K562 (cell line): Measurements from ENCODE around the gene PHYHD1. TPM values are rescaled to one million over a fixed set of nuclear protein-coding genes. Genes with fewer than 3 reads are reported as not detected.

ENCODE experiments used
- ATAC-seq: fragments of 200-7000 bp; cut with Tn5 transposase; 3 replicates; pipeline ENCODE4 v1.9.1; 2020; ENCODE audit warnings: moderate library complexity
- BruUV-seq: library from RNA; stranded (reverse); fragments of 400-500 nt; replicated peaks from 2 replicates; lab custom pipeline; 2021; lab: Mats Ljungman, UMichigan
- CTCF ChIA-PET: fragments of 300-600 bp; formaldehyde crosslinking; extraction: SDS; loops from one replicate; lab custom pipeline; 2021; ENCODE audit warnings: low intra/inter-chr PET ratio; lab: Yijun Ruan, JAX
- POLR2A ChIA-PET: fragments of 300-600, 350-650 bp; sonication (Branson Sonifier 250); formaldehyde crosslinking; extraction: SDS; loops from one replicate; lab custom pipeline; 2021; ENCODE audit warnings: antibody characterized with exemption, inconsistent platforms; lab: Yijun Ruan, JAX
- DNase-seq, 4 experiments: peaks; one replicate each; pipeline versions ENCODE4 v3.0.0 to v3.0.0-alpha.2; 2011 to 2018; ENCODE audit warnings: low spot score in 3 of 4, mixed read lengths in 3 of 4; ENCODE audit errors: extremely low read depth in 1 of 4
- FAIRE-seq: peaks from 2 replicates; lab custom pipeline; 2011; peaks lifted over from hg19 to GRCh38; lab: Jason Lieb, UNC
- H2AFZ ChIP-seq: 2 replicates; pipeline ENCODE4 v1.6.0; 2011; ENCODE audit warnings: low read depth, low read length, control low read depth, inconsistent platforms
- H3K27ac ChIP-seq: fragments of 200-600 bp; 3 replicates; pipeline ENCODE4 v1.8.0; 2011; ENCODE audit warnings: low read depth, mild to moderate bottlenecking, control low read depth, inconsistent platforms, low read length, moderate library complexity, mixed read lengths; ENCODE audit errors: extremely low read depth
- H3K27me3 ChIP-seq, 2 experiments: fragments of 300-600 bp in 1 of 2; 2 replicates in 1 of 2; 3 replicates in 1 of 2; pipeline versions ENCODE4 v1.6.0 to v1.8.0; 2011; ENCODE audit warnings: inconsistent platforms in 2 of 2, low read length in 2 of 2, mild to moderate bottlenecking in 1 of 2, mixed read lengths in 1 of 2, moderate library complexity in 1 of 2; ENCODE audit not compliant: control insufficient read depth in 2 of 2, insufficient read depth in 2 of 2
- H3K36me3 ChIP-seq: fragments of 300-600 bp; 3 replicates; pipeline ENCODE4 v1.8.0; 2011; ENCODE audit warnings: mild to moderate bottlenecking, low read length, inconsistent platforms; ENCODE audit not compliant: control insufficient read depth, insufficient read depth
- H3K4me1 ChIP-seq, 2 experiments: fragments of 200-600 bp in 1 of 2; replicated peaks in 1 of 2; 2 replicates in 1 of 2; 3 replicates in 1 of 2; pipeline versions ENCODE4 v1.5.1 to v1.8.0; 2011; ENCODE audit warnings: inconsistent platforms in 2 of 2, low read length in 2 of 2, mild to moderate bottlenecking in 1 of 2, mixed read lengths in 1 of 2, moderate library complexity in 1 of 2; ENCODE audit not compliant: control insufficient read depth in 2 of 2, insufficient read depth in 2 of 2
- H3K4me2 ChIP-seq: 2 replicates; pipeline ENCODE4 v1.6.1; 2011; ENCODE audit warnings: low read length, control low read depth, inconsistent platforms, mixed read lengths; ENCODE audit not compliant: insufficient read depth
- H3K4me3 ChIP-seq: fragments of 200-600 bp; sonication (generic), shearing (Covaris generic); 2 replicates; pipeline ENCODE4 v1.5.1; 2016; ENCODE audit warnings: control low read depth, inconsistent platforms
- H3K79me2 ChIP-seq: fragments of 200-600 bp; 3 replicates; pipeline ENCODE4 v1.8.0; 2011; ENCODE audit warnings: low read length, inconsistent platforms; ENCODE audit not compliant: control insufficient read depth, insufficient read depth
- H3K9ac ChIP-seq, 2 experiments: 2 replicates each; pipeline versions ENCODE4 v1.6.0 to v1.6.1; 2011; ENCODE audit warnings: low read depth in 2 of 2, low read length in 2 of 2, control low read depth in 1 of 2, inconsistent platforms in 1 of 2, mild to moderate bottlenecking in 1 of 2, mixed read lengths in 1 of 2; ENCODE audit not compliant: insufficient read depth in 1 of 2
- H3K9me1 ChIP-seq: one replicate; pipeline ENCODE4 v1.6.0; 2011; ENCODE audit warnings: inconsistent platforms, mild to moderate bottlenecking, low read length, moderate library complexity; ENCODE audit not compliant: control insufficient read depth, insufficient read depth
- H3K9me3 ChIP-seq: replicated peaks from 2 replicates; pipeline ENCODE4 v1.5.1; 2011; ENCODE audit warnings: low read depth, low read length, inconsistent platforms; ENCODE audit not compliant: control insufficient read depth, insufficient read depth
- H4K20me1 ChIP-seq: replicated peaks from 2 replicates; pipeline ENCODE4 v1.6.1; 2011; ENCODE audit warnings: low read length, inconsistent platforms, mixed read lengths; ENCODE audit not compliant: control insufficient read depth, insufficient read depth
- BCLAF1 ChIP-seq, 2 experiments: fragments of 450-650 bp in 1 of 2; IDR thresholded peaks; 2 replicates each; pipeline ENCODE4 v1.6.1; 2011 to 2017; ENCODE audit warnings: low read depth in 2 of 2, antibody characterized with exemption in 1 of 2, borderline replicate concordance in 1 of 2, low read length in 1 of 2, mild to moderate bottlenecking in 1 of 2, mixed read lengths in 1 of 2; ENCODE audit not compliant: control insufficient read depth in 1 of 2
- HMGN3 ChIP-seq: IDR thresholded peaks from 2 replicates; pipeline ENCODE4 v1.6.1; 2011; ENCODE audit warnings: borderline replicate concordance, low read depth, mild to moderate bottlenecking, mixed read lengths, low read length; ENCODE audit not compliant: insufficient read length; ENCODE audit errors: extremely low read depth
- PHF20 ChIP-seq: fragments of 450-650 bp; IDR thresholded peaks from 2 replicates; pipeline ENCODE4 v1.6.1; 2018; ENCODE audit not compliant: partially characterized antibody
- SUPT5H ChIP-seq: fragments of 450-650 bp; IDR thresholded peaks from 2 replicates; pipeline ENCODE4 v1.6.1; 2016
- WGBS: fragments of 100-300 bp; shearing (Covaris generic); methylation state at CpG from one replicate; pipeline ENCODE4 v1.1.6; 2016; ENCODE audit warnings: low coverage, mixed read lengths; ENCODE audit not compliant: insufficient coverage; ENCODE audit errors: missing lambda C conversion rate; 5-methylcytosine and 5-hydroxymethylcytosine counted together
- in situ Hi-C: fragments of 300-500 bp; cut with MboI; formaldehyde crosslinking; loops from 4 replicates; pipeline ENCODE4 v1.15.0; 2018; ENCODE audit warnings: inconsistent platforms, mixed read lengths
- intact Hi-C: fragments of 100-400 bp; cut with micrococcal nuclease; formaldehyde crosslinking; loops from 2 replicates; pipeline ENCODE4 v1.14.2; 2022
- polyA plus RNA-seq, 8 experiments: library from polyadenylated mRNA; depleted of rRNA in 4 of 8; stranded (reverse) in 5 of 8; unstranded in 3 of 8; fragments of >200 nt; fragmentation: Nextera tagmentation in 2 of 8; fragmentation: Illumina TruSeq in 1 of 8; extraction: Ambion mirVana in 2 of 8; extraction: Trizol in 1 of 8; gene quantifications; 2 replicates each; pipeline versions ENCODE4 v1.2.1 to v1.2.3, GENCODE V29; 2011 to 2014; ENCODE audit warnings: inconsistent platforms in 1 of 8, missing spikeins in 1 of 8
- total RNA-seq, 7 experiments: library from RNA; depleted of rRNA in 6 of 7; stranded (reverse); fragments of >200 nt in 6 of 7; fragmentation: Illumina TruSeq in 2 of 7; extraction: Trizol in 2 of 7; gene quantifications; 2 replicates each; pipeline versions ENCODE4 v1.2.1 to v1.2.3, GENCODE V29; 2011 to 2021; ENCODE audit warnings: low replicate concordance in 1 of 7
- TF ChIP-seq, protein P1 (sequence below): IDR thresholded peaks from 2 replicates; pipeline ENCODE4 v1.6.1; 2012; ENCODE audit warnings: low read depth, low read length, improper control_type of control experiment, borderline replicate concordance

The PHYHD1 gene
- total and polyA plus RNA-seq, 9 of the 15 experiments (the other 6 are each of a cell fraction or from before 2014, with no cell fraction given), result 0.36 to 1.3 (median 0.80) TPM

- FAIRE-seq (no peak), DNase-seq (no peak), ATAC-seq (no peak)
- H3K27me3 ChIP-seq, result no peaks in the 10 kb centered on the region
- H3K27ac ChIP-seq, result no peak overlapping the region
- peaks cover 24% of the 10 kb centered on the region; the same call in 2 of the 3 replicates for H3K36me3 ChIP-seq
- ChIA-PET POLR2A (no interaction called here), CTCF (no interaction called here)
- H3K4me3 ChIP-seq, result no peak overlapping the region
- intact Hi-C loops, result no loop called here
- no peak overlapping the region for H3K4me2 ChIP-seq
- no TSS peak for BruUV-seq
- H4K20me1 ChIP-seq, result no peaks in the 10 kb centered on the region; the same call in none of the 2 replicates
- H3K9ac ChIP-seq, result no peak overlapping the region
- H2AFZ ChIP-seq, result no peak overlapping the region
- TF ChIP-seq SUPT5H (no peak), HMGN3 (no peak), BCLAF1 (IDR thresholded peaks at IDR 0.05; ENCODE audit: borderline replicate concordance in 1 of 2, control insufficient read depth in 1 of 2, low read depth in 2 of 2, low read length in 1 of 2) (no peak), PHF20 (no peak)
- TF ChIP-seq, protein P1, sequence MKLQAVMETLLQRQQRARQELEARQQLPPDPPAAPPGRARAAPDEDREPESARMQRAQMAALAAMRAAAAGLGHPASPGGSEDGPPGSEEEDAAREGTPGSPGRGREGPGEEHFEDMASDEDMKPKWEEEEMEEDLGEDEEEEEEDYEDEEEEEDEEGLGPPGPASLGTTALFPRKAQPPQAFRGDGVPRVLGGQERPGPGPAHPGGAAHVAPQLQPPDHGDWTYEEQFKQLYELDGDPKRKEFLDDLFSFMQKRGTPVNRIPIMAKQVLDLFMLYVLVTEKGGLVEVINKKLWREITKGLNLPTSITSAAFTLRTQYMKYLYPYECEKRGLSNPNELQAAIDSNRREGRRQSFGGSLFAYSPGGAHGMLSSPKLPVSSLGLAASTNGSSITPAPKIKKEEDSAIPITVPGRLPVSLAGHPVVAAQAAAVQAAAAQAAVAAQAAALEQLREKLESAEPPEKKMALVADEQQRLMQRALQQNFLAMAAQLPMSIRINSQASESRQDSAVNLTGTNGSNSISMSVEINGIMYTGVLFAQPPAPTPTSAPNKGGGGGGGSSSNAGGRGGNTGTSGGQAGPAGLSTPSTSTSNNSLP, result no peak
- H3K9me1 ChIP-seq, result no peaks in the 10 kb centered on the region
- no peaks in the 10 kb centered on the region for H3K79me2 ChIP-seq
- in situ Hi-C loops, result no loop called here
- peaks cover 0 to 27% of the 10 kb centered on the region in 2 experiments; a peak in 1 of 5 replicates for H3K4me1 ChIP-seq
- WGBS, result 79% methylated on average over 9 of the region's 10 CpGs
- no peaks in the 10 kb centered on the region for H3K9me3 ChIP-seq
Observed at GRCh38 chr9:128903871-128904620, 16.7 kb upstream of the PHYHD1 start.
